Measurements from ENCODE around the gene ANO7. TPM values are rescaled to one million over a fixed set of nuclear protein-coding genes. Genes with fewer than 3 reads are reported as not detected.

ANO7 gene
- total RNA-seq, 1 experiment from 2014 or later: 4.1 TPM

- Histone ChIP-seq H3K4me1 (no peaks in the 10 kb centered on the region), H3K9me3 (no peaks in the 10 kb centered on the region), H3K36me3 (ENCODE audit: control insufficient read depth, insufficient read depth, low read length) (no peaks in the 10 kb centered on the region), H3K27me3 (replicated peaks; ENCODE audit: control insufficient read depth, insufficient read depth, low read length) (no peaks in the 10 kb centered on the region), H3K4me3 (ENCODE audit: low read depth, low read length) (no peak overlapping the region)
- H3K36me3 Mint-ChIP-seq (ENCODE audit: insufficient read depth, unreplicated experiment): no peaks in the 10 kb centered on the region
- no peaks in the 10 kb centered on the region for H3K9me3 Mint-ChIP-seq (ENCODE audit: unreplicated experiment)
- no peak for TF ChIP-seq CTCF (IDR thresholded peaks at IDR 0.05; ENCODE audit: insufficient read depth in 1 of 2, low read depth in 1 of 2, low read length in 1 of 2, severe bottlenecking in 1 of 2, unreplicated experiment in 1 of 2)
- no peaks in the 10 kb centered on the region for H3K27me3 Mint-ChIP-seq (ENCODE audit: insufficient read depth, unreplicated experiment)
- intact Hi-C loops (cut with micrococcal nuclease; ENCODE audit: unreplicated experiment): no loop called here
- BruUV-seq (replicated peaks): no TSS peak
- no peak overlapping the region for H3K27ac Mint-ChIP-seq (ENCODE audit: unreplicated experiment)
- CTCF ChIA-PET: interaction anchor here (1.3 kb wide), 1 partner anchor 11 kb away, joined by 3 read pairs; no protein-coding TSS in a partner anchor
- DNase-seq: no peak
- no peak overlapping the region for H3K4me3 Mint-ChIP-seq (ENCODE audit: unreplicated experiment)
- H3K4me1 Mint-ChIP-seq (ENCODE audit: low read depth, unreplicated experiment): no peaks in the 10 kb centered on the region
- POLR2A ChIA-PET: no interaction called here
Measured at GRCh38 chr2:241207641-241208040, 19.2 kb downstream of the ANO7 start.

DNA sequence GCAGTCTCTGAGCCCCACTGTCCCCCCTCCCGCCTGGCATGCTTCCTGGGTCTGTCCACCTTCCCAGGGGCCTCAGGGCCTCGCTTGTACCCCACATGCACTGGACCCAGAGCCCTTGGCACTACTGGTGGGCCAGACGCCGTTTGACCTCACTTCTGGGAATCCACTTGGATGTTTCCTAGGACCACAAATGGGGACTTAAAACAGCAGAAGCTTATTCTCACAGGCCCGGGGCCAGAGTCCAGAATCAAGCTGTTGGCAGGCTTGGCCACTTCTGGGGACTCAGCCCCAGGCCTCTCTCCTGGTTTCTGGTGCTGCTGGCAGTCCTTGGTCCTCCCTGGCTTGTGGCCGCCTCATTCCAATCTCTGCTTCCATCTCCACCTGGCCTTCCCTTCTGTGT is 19.6 kb downstream of the ANO7 start:
- POLR2A ChIA-PET: no interaction called here
- Mint-ChIP-seq H3K36me3 (ENCODE audit: insufficient read depth, unreplicated experiment) (no peaks in the 10 kb centered on the region), H3K4me3 (ENCODE audit: unreplicated experiment) (no peak overlapping the region), H3K27me3 (ENCODE audit: insufficient read depth, unreplicated experiment) (no peaks in the 10 kb centered on the region), H3K27ac (ENCODE audit: unreplicated experiment) (no peak overlapping the region), H3K9me3 (ENCODE audit: unreplicated experiment) (no peaks in the 10 kb centered on the region), H3K4me1 (ENCODE audit: low read depth, unreplicated experiment) (no peaks in the 10 kb centered on the region)
- H3K36me3 ChIP-seq (ENCODE audit: control insufficient read depth, insufficient read depth, low read length): no peaks in the 10 kb centered on the region
- CTCF ChIA-PET: interaction anchor here (1.3 kb wide), 1 partner anchor 11 kb away, joined by 3 read pairs; no protein-coding TSS in a partner anchor
- no peak for DNase-seq
- H3K9me3 ChIP-seq: no peaks in the 10 kb centered on the region
- intact Hi-C loops (cut with micrococcal nuclease; ENCODE audit: unreplicated experiment): no loop called here
- H3K27me3 ChIP-seq (replicated peaks; ENCODE audit: control insufficient read depth, insufficient read depth, low read length): no peaks in the 10 kb centered on the region
- H3K4me1 ChIP-seq: no peaks in the 10 kb centered on the region
- BruUV-seq (replicated peaks): no TSS peak
- H3K4me3 ChIP-seq (ENCODE audit: low read depth, low read length): no peak overlapping the region
- no peak for TF ChIP-seq CTCF (IDR thresholded peaks at IDR 0.05; ENCODE audit: insufficient read depth in 1 of 2, low read depth in 1 of 2, low read length in 1 of 2, severe bottlenecking in 1 of 2, unreplicated experiment in 1 of 2)

GRCh38 chr2:241209271-241209670 is 20.8 kb downstream of the ANO7 start:
- no peaks in the 10 kb centered on the region for H3K27me3 Mint-ChIP-seq (ENCODE audit: insufficient read depth, unreplicated experiment)
- ChIA-PET CTCF (no interaction called here), POLR2A (no interaction called here)
- intact Hi-C loops (cut with micrococcal nuclease; ENCODE audit: unreplicated experiment): no loop called here
- Histone ChIP-seq H3K4me1 (no peaks in the 10 kb centered on the region), H3K4me3 (ENCODE audit: low read depth, low read length) (no peak overlapping the region), H3K36me3 (ENCODE audit: control insufficient read depth, insufficient read depth, low read length) (no peaks in the 10 kb centered on the region), H3K27me3 (replicated peaks; ENCODE audit: control insufficient read depth, insufficient read depth, low read length) (no peaks in the 10 kb centered on the region), H3K9me3 (no peaks in the 10 kb centered on the region)
- no peak for DNase-seq
- no peak for TF ChIP-seq CTCF (IDR thresholded peaks at IDR 0.05; ENCODE audit: insufficient read depth in 1 of 2, low read depth in 1 of 2, low read length in 1 of 2, severe bottlenecking in 1 of 2, unreplicated experiment in 1 of 2)
- H3K27ac Mint-ChIP-seq (ENCODE audit: unreplicated experiment): no peak overlapping the region
- BruUV-seq (replicated peaks): no TSS peak
- H3K4me1 Mint-ChIP-seq (ENCODE audit: low read depth, unreplicated experiment): no peaks in the 10 kb centered on the region
- no peaks in the 10 kb centered on the region for H3K9me3 Mint-ChIP-seq (ENCODE audit: unreplicated experiment)
- no peak overlapping the region for H3K4me3 Mint-ChIP-seq (ENCODE audit: unreplicated experiment)
- no peaks in the 10 kb centered on the region for H3K36me3 Mint-ChIP-seq (ENCODE audit: insufficient read depth, unreplicated experiment)

Measured in Caco-2 (cell line).